K562 (cell line): ENCODE data around the gene UROS. TPM values are rescaled to one million over a fixed set of nuclear protein-coding genes. Genes with fewer than 3 reads are reported as not detected.

Experiments used
- ATAC-seq: fragments of 200-7000 bp; cut with Tn5 transposase; 3 replicates; pipeline ENCODE4 v1.9.1; 2020; ENCODE audit warnings: moderate library complexity
- BruUV-seq: library from RNA; stranded (reverse); fragments of 400-500 nt; replicated peaks from 2 replicates; lab custom pipeline; 2021; lab: Mats Ljungman, UMichigan
- CTCF ChIA-PET: fragments of 300-600 bp; formaldehyde crosslinking; extraction: SDS; loops from one replicate; lab custom pipeline; 2021; ENCODE audit warnings: low intra/inter-chr PET ratio; lab: Yijun Ruan, JAX
- POLR2A ChIA-PET: fragments of 300-600, 350-650 bp; sonication (Branson Sonifier 250); formaldehyde crosslinking; extraction: SDS; loops from one replicate; lab custom pipeline; 2021; ENCODE audit warnings: antibody characterized with exemption, inconsistent platforms; lab: Yijun Ruan, JAX
- DNase-seq, 4 experiments: peaks; one replicate each; pipeline versions ENCODE4 v3.0.0 to v3.0.0-alpha.2; 2011 to 2018; ENCODE audit warnings: low spot score in 3 of 4, mixed read lengths in 3 of 4; ENCODE audit errors: extremely low read depth in 1 of 4
- FAIRE-seq: peaks from 2 replicates; lab custom pipeline; 2011; peaks lifted over from hg19 to GRCh38; lab: Jason Lieb, UNC
- H2AFZ ChIP-seq: 2 replicates; pipeline ENCODE4 v1.6.0; 2011; ENCODE audit warnings: low read depth, low read length, control low read depth, inconsistent platforms
- H3K27ac ChIP-seq: fragments of 200-600 bp; 3 replicates; pipeline ENCODE4 v1.8.0; 2011; ENCODE audit warnings: low read depth, mild to moderate bottlenecking, control low read depth, inconsistent platforms, low read length, moderate library complexity, mixed read lengths; ENCODE audit errors: extremely low read depth
- H3K27me3 ChIP-seq, 2 experiments: fragments of 300-600 bp in 1 of 2; 2 replicates in 1 of 2; 3 replicates in 1 of 2; pipeline versions ENCODE4 v1.6.0 to v1.8.0; 2011; ENCODE audit warnings: inconsistent platforms in 2 of 2, low read length in 2 of 2, mild to moderate bottlenecking in 1 of 2, mixed read lengths in 1 of 2, moderate library complexity in 1 of 2; ENCODE audit not compliant: control insufficient read depth in 2 of 2, insufficient read depth in 2 of 2
- H3K36me3 ChIP-seq: fragments of 300-600 bp; 3 replicates; pipeline ENCODE4 v1.8.0; 2011; ENCODE audit warnings: mild to moderate bottlenecking, low read length, inconsistent platforms; ENCODE audit not compliant: control insufficient read depth, insufficient read depth
- H3K4me1 ChIP-seq, 2 experiments: fragments of 200-600 bp in 1 of 2; replicated peaks in 1 of 2; 2 replicates in 1 of 2; 3 replicates in 1 of 2; pipeline versions ENCODE4 v1.5.1 to v1.8.0; 2011; ENCODE audit warnings: inconsistent platforms in 2 of 2, low read length in 2 of 2, mild to moderate bottlenecking in 1 of 2, mixed read lengths in 1 of 2, moderate library complexity in 1 of 2; ENCODE audit not compliant: control insufficient read depth in 2 of 2, insufficient read depth in 2 of 2
- H3K4me2 ChIP-seq: 2 replicates; pipeline ENCODE4 v1.6.1; 2011; ENCODE audit warnings: low read length, control low read depth, inconsistent platforms, mixed read lengths; ENCODE audit not compliant: insufficient read depth
- H3K4me3 ChIP-seq: fragments of 200-600 bp; sonication (generic), shearing (Covaris generic); 2 replicates; pipeline ENCODE4 v1.5.1; 2016; ENCODE audit warnings: control low read depth, inconsistent platforms
- H3K79me2 ChIP-seq: fragments of 200-600 bp; 3 replicates; pipeline ENCODE4 v1.8.0; 2011; ENCODE audit warnings: low read length, inconsistent platforms; ENCODE audit not compliant: control insufficient read depth, insufficient read depth
- H3K9ac ChIP-seq, 2 experiments: 2 replicates each; pipeline versions ENCODE4 v1.6.0 to v1.6.1; 2011; ENCODE audit warnings: low read depth in 2 of 2, low read length in 2 of 2, control low read depth in 1 of 2, inconsistent platforms in 1 of 2, mild to moderate bottlenecking in 1 of 2, mixed read lengths in 1 of 2; ENCODE audit not compliant: insufficient read depth in 1 of 2
- H3K9me1 ChIP-seq: one replicate; pipeline ENCODE4 v1.6.0; 2011; ENCODE audit warnings: inconsistent platforms, mild to moderate bottlenecking, low read length, moderate library complexity; ENCODE audit not compliant: control insufficient read depth, insufficient read depth
- H3K9me3 ChIP-seq: replicated peaks from 2 replicates; pipeline ENCODE4 v1.5.1; 2011; ENCODE audit warnings: low read depth, low read length, inconsistent platforms; ENCODE audit not compliant: control insufficient read depth, insufficient read depth
- H4K20me1 ChIP-seq: replicated peaks from 2 replicates; pipeline ENCODE4 v1.6.1; 2011; ENCODE audit warnings: low read length, inconsistent platforms, mixed read lengths; ENCODE audit not compliant: control insufficient read depth, insufficient read depth
- ARNT ChIP-seq, 2 experiments: fragments of 450-650 bp; IDR thresholded peaks; 2 replicates each; pipeline ENCODE4 v1.6.1; 2016; ENCODE audit warnings: mild to moderate bottlenecking in 1 of 2
- CBX5 ChIP-seq: IDR thresholded peaks from 2 replicates; pipeline ENCODE4 v1.6.1; 2014; ENCODE audit warnings: low read depth, borderline replicate concordance
- MTF1 ChIP-seq: fragments of 250-450 bp; sonication (Bioruptor Pico); IDR thresholded peaks from 2 replicates; pipeline ENCODE4 v1.9.0; 2021; ENCODE audit warnings: moderate library complexity, mild to moderate bottlenecking, inconsistent platforms, borderline replicate concordance
- POLR2AphosphoS2 ChIP-seq: IDR thresholded peaks from 2 replicates; pipeline ENCODE4 v1.6.1; 2012; ENCODE audit warnings: low read length, improper control_type of control experiment
- ZNF121 ChIP-seq: sonication (generic); formaldehyde crosslinking; conservative IDR thresholded peaks from 2 replicates; pipeline ENCODE4 v1.8.0; 2022; ENCODE audit warnings: missing genetic modification reagents
- ZNF507 ChIP-seq: conservative IDR thresholded peaks from 2 replicates; pipeline ENCODE4 v1.6.1; 2017; ENCODE audit warnings: missing genetic modification characterization, missing compliant biosample characterization
- WGBS: fragments of 100-300 bp; shearing (Covaris generic); methylation state at CpG from one replicate; pipeline ENCODE4 v1.1.6; 2016; ENCODE audit warnings: low coverage, mixed read lengths; ENCODE audit not compliant: insufficient coverage; ENCODE audit errors: missing lambda C conversion rate; 5-methylcytosine and 5-hydroxymethylcytosine counted together
- in situ Hi-C: fragments of 300-500 bp; cut with MboI; formaldehyde crosslinking; loops from 4 replicates; pipeline ENCODE4 v1.15.0; 2018; ENCODE audit warnings: inconsistent platforms, mixed read lengths
- intact Hi-C: fragments of 100-400 bp; cut with micrococcal nuclease; formaldehyde crosslinking; loops from 2 replicates; pipeline ENCODE4 v1.14.2; 2022
- polyA plus RNA-seq, 8 experiments: library from polyadenylated mRNA; depleted of rRNA in 4 of 8; stranded (reverse) in 5 of 8; unstranded in 3 of 8; fragments of >200 nt; fragmentation: Nextera tagmentation in 2 of 8; fragmentation: Illumina TruSeq in 1 of 8; extraction: Ambion mirVana in 2 of 8; extraction: Trizol in 1 of 8; gene quantifications; 2 replicates each; pipeline versions ENCODE4 v1.2.1 to v1.2.3, GENCODE V29; 2011 to 2014; ENCODE audit warnings: inconsistent platforms in 1 of 8, missing spikeins in 1 of 8
- total RNA-seq, 7 experiments: library from RNA; depleted of rRNA in 6 of 7; stranded (reverse); fragments of >200 nt in 6 of 7; fragmentation: Illumina TruSeq in 2 of 7; extraction: Trizol in 2 of 7; gene quantifications; 2 replicates each; pipeline versions ENCODE4 v1.2.1 to v1.2.3, GENCODE V29; 2011 to 2021; ENCODE audit warnings: low replicate concordance in 1 of 7
- TF ChIP-seq, protein P1 (sequence below): fragments of 450-650 bp; IDR thresholded peaks from 2 replicates; pipeline ENCODE4 v1.6.1; 2017; ENCODE audit warnings: mild to moderate bottlenecking, moderate library complexity
- TF ChIP-seq, protein P2 (sequence below): fragments of 450-650 bp; formaldehyde crosslinking; IDR thresholded peaks from 2 replicates; pipeline ENCODE4 v1.4.0; 2020; ENCODE audit warnings: mild to moderate bottlenecking, mixed read lengths

Gene UROS
- total and polyA plus RNA-seq, 9 of the 15 experiments (the other 6 are each of a cell fraction or from before 2014, with no cell fraction given) = 6.4 to 39.1 (median 32.3) TPM

DNA sequence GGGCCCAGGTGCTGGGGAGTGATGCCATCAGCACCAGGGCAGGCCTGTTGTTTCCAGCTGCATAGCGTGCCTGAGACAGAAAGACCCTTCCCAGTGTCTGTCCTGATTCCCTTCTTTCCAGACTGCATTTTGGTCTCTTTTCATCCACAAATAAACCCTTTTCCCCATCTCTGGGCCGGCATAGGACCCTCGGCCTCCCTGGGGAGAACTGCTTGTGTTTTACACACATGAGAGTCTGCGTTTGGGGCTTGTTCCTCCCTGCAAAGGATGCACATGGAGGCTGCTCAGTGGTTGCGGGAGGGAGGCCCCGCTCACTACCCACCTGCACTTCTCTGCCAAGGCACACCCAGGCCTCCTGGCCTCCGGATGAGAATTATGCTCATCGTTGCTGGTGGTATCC, 41.7 kb downstream of the UROS start:
- no TSS peak for BruUV-seq
- TF ChIP-seq, protein P1, sequence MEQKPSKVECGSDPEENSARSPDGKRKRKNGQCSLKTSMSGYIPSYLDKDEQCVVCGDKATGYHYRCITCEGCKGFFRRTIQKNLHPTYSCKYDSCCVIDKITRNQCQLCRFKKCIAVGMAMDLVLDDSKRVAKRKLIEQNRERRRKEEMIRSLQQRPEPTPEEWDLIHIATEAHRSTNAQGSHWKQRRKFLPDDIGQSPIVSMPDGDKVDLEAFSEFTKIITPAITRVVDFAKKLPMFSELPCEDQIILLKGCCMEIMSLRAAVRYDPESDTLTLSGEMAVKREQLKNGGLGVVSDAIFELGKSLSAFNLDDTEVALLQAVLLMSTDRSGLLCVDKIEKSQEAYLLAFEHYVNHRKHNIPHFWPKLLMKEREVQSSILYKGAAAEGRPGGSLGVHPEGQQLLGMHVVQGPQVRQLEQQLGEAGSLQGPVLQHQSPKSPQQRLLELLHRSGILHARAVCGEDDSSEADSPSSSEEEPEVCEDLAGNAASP = no peak
- TF ChIP-seq ARNT (IDR thresholded peaks at IDR 0.05) (no peak), CBX5 (no peak), ZNF507 (tag) (no peak), POLR2AphosphoS2 (no peak), MTF1 (no peak), ZNF121 (CRISPR knock-in tag) (no peak)
- TF ChIP-seq, protein P2, sequence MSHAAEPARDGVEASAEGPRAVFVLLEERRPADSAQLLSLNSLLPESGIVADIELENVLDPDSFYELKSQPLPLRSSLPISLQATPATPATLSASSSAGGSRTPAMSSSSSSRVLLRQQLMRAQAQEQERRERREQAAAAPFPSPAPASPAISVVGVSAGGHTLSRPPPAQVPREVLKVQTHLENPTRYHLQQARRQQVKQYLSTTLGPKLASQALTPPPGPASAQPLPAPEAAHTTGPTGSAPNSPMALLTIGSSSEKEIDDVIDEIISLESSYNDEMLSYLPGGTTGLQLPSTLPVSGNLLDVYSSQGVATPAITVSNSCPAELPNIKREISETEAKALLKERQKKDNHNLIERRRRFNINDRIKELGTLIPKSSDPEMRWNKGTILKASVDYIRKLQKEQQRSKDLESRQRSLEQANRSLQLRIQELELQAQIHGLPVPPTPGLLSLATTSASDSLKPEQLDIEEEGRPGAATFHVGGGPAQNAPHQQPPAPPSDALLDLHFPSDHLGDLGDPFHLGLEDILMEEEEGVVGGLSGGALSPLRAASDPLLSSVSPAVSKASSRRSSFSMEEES = no peak
- Histone ChIP-seq H3K9ac (no peak overlapping the region; a peak in 1 of 4 replicates), H3K4me3 (no peak overlapping the region), H3K9me1 (no peaks in the 10 kb centered on the region), H3K27ac (no peak overlapping the region), H3K36me3 (no peaks in the 10 kb centered on the region), H3K9me3 (no peaks in the 10 kb centered on the region), H3K4me1 (no peaks in the 10 kb centered on the region), H2AFZ (no peak overlapping the region), H3K4me2 (no peak overlapping the region), H4K20me1 (no peaks in the 10 kb centered on the region), H3K27me3 (no peaks in the 10 kb centered on the region), H3K79me2 (no peaks in the 10 kb centered on the region)
- DNase-seq = no peak
- WGBS = 38% methylated on average over 7 of the region's 8 CpGs
- ChIA-PET CTCF (no interaction called here), POLR2A (interaction anchor here (0.9 kb wide), 1 partner anchor 22 kb away, joined by 4 read pairs; no protein-coding TSS in a partner anchor)
- in situ Hi-C loops = no loop called here
- intact Hi-C loops = no loop called here
- ATAC-seq = no peak
- FAIRE-seq = no peak
